ENCODE results near the gene TP53TG3D.
"Not testable (repeated sequence)": the region's sequence is repeated elsewhere in the genome, so short reads cannot be mapped to it uniquely, and the experiment has no call there.

DNA sequence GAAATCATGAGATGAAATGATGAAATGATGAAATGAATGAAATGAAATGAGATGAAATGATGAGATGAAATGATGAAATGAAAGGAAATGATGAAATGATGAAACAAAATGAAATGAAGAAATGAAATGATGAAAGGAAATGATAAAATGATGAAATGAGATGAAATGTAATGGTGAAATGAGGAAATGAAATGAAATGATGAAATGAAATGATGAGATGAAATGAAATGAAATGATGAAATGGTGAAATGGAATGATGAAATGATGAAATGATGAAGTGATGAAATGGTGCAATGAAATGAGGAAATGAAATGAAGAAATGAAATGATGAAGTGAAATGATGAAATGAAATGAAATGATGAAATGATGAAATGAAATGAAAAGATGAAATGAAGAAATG is 29.9 kb downstream of the TP53TG3D start:
- not testable (repeated sequence) for TF ChIP-seq POLR2A (IDR thresholded peaks at IDR 0.05; ENCODE audit: low read length); GATA1 (IDR thresholded peaks at IDR 0.05; ENCODE audit: low read depth, low read length)
